DND-41 (cell line): Measurements from ENCODE around the gene LBHD2.
"Not testable (repeated sequence)": the region's sequence is repeated elsewhere in the genome, so short reads cannot be mapped to it uniquely, and the experiment has no call there.

ENCODE experiments used
- EZH2 ChIP-seq: IDR thresholded peaks from 3 replicates; pipeline ENCODE4 v1.6.1; 2012; ENCODE audit warnings: borderline replicate concordance, low read depth, mild to moderate bottlenecking, moderate library complexity, low read length, inconsistent platforms; ENCODE audit not compliant: severe bottlenecking
- TF ChIP-seq, protein P1 (sequence below): IDR thresholded peaks from 2 replicates; pipeline ENCODE4 v1.5.1; 2012; ENCODE audit warnings: borderline replicate concordance, low read length, moderate library complexity, mild to moderate bottlenecking; ENCODE audit not compliant: poor library complexity, severe bottlenecking; ENCODE audit errors: extremely low read depth

DNA sequence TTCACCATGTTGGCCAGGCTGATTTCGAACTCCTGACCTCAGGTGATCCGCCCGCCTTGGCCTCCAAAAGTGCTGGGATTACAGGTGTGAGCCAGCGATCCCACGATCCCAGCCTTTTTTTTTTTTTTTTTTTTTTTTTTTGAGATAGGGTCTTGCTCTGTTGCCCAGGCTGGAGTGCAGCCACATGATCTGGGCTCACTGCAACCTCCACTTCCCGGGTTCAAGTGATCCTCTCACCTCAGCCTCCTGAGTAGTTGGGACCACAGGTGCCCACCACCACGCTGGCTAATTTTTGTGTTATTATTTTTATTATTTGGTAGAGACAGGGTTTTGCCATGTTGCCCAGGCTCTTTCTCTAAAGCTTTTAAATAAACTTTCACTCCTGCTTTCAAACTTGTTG, 33.5 kb downstream of the LBHD2 start:
- TF ChIP-seq EZH2, result not testable (repeated sequence)
- TF ChIP-seq, protein P1, sequence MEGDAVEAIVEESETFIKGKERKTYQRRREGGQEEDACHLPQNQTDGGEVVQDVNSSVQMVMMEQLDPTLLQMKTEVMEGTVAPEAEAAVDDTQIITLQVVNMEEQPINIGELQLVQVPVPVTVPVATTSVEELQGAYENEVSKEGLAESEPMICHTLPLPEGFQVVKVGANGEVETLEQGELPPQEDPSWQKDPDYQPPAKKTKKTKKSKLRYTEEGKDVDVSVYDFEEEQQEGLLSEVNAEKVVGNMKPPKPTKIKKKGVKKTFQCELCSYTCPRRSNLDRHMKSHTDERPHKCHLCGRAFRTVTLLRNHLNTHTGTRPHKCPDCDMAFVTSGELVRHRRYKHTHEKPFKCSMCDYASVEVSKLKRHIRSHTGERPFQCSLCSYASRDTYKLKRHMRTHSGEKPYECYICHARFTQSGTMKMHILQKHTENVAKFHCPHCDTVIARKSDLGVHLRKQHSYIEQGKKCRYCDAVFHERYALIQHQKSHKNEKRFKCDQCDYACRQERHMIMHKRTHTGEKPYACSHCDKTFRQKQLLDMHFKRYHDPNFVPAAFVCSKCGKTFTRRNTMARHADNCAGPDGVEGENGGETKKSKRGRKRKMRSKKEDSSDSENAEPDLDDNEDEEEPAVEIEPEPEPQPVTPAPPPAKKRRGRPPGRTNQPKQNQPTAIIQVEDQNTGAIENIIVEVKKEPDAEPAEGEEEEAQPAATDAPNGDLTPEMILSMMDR, result not testable (repeated sequence)
